T-helper 1 cell (primary cell): ENCODE results near the gene RRM2.
"Not testable (repeated sequence)": the region's sequence is repeated elsewhere in the genome, so short reads cannot be mapped to it uniquely, and the experiment has no call there.

Experiments
- DNase-seq, 5 donors: peaks; one replicate each; pipeline ENCODE4 v3.0.0-alpha.2; 2012 to 2020

The RRM2 gene

GRCh38 chr2:10091182-10091888 is 31.2 kb upstream of the RRM2 start:
- peak in 1 of 5 donors; percentile 21 for DNase-seq

GRCh38 chr2:10091889-10092244 is 30.7 kb upstream of the RRM2 start:
- DNase-seq, result not testable (repeated sequence)

GRCh38 chr2:10094271-10094814 is 28.2 kb upstream of the RRM2 start:
- DNase-seq, result no peak

GRCh38 chr2:10095175-10095574 is 27.4 kb upstream of the RRM2 start:
- DNase-seq, result no peak

- DNase-seq, result no peak
These were observed 25.9 kb upstream of the RRM2 start for GRCh38 chr2:10096641-10097040.

- peak in 2 of 5 donors; percentile 9 to 19 for DNase-seq
These were observed 25.0 kb upstream of the RRM2 start for GRCh38 chr2:10097352-10098148.

GRCh38 chr2:10101491-10101890 is 21.0 kb upstream of the RRM2 start:
- no peak for DNase-seq

GRCh38 chr2:10103179-10103578 is 19.4 kb upstream of the RRM2 start:
- no peak for DNase-seq

- DNase-seq, result not testable (repeated sequence)
These were observed 17.6 kb upstream of the RRM2 start for GRCh38 chr2:10104906-10105305.

- DNase-seq, result no peak
These were observed 13.2 kb upstream of the RRM2 start for GRCh38 chr2:10109311-10109710.

GRCh38 chr2:10119027-10119325 is 3.6 kb upstream of the RRM2 start:
- no peak for DNase-seq

GRCh38 chr2:10119601-10120157 is 2.9 kb upstream of the RRM2 start:
- DNase-seq, result no peak

GRCh38 chr2:10120158-10120876 is 2.2 kb upstream of the RRM2 start:
- peak; percentile 84 to 95 (median 88) for DNase-seq

- peak in 1 of 5 donors; percentile 40 for DNase-seq
These were observed 1.5 kb upstream of the RRM2 start for GRCh38 chr2:10120877-10121574.

GRCh38 chr2:10123281-10123680 is 742 bp downstream of the RRM2 start:
- peak in 1 of 5 donors; percentile 37 for DNase-seq

- DNase-seq, result peak in 4 of 5 donors; percentile 21 to 75 (median 46)
These were observed 2.1 kb downstream of the RRM2 start for GRCh38 chr2:10124538-10125045.

- DNase-seq, result no peak
These were observed 3.5 kb downstream of the RRM2 start for GRCh38 chr2:10125842-10126631.

GRCh38 chr2:10126632-10127026 is 4.1 kb downstream of the RRM2 start:
- DNase-seq, result no peak

- DNase-seq, result no peak
These were observed 5.9 kb downstream of the RRM2 start for GRCh38 chr2:10128420-10128819.

GRCh38 chr2:10129490-10129889 is 7.0 kb downstream of the RRM2 start:
- no peak for DNase-seq

GRCh38 chr2:10132043-10132575 is 9.6 kb downstream of the RRM2 start:
- no peak for DNase-seq
